CMK (cell line): ENCODE data around the gene POC1A.
"Not testable (repeated sequence)": the region's sequence is repeated elsewhere in the genome, so short reads cannot be mapped to it uniquely, and the experiment has no call there.

Experiments
- DNase-seq: peaks from one replicate; pipeline ENCODE4 v3.0.0-alpha.2; 2010; ENCODE audit warnings: low read depth

The POC1A gene

GRCh38 chr3:52046186-52046901 is 107.9 kb downstream of the POC1A start:
- DNase-seq, result no peak

GRCh38 chr3:52044869-52045619 is 109.2 kb downstream of the POC1A start:
- DNase-seq, result no peak

DNA sequence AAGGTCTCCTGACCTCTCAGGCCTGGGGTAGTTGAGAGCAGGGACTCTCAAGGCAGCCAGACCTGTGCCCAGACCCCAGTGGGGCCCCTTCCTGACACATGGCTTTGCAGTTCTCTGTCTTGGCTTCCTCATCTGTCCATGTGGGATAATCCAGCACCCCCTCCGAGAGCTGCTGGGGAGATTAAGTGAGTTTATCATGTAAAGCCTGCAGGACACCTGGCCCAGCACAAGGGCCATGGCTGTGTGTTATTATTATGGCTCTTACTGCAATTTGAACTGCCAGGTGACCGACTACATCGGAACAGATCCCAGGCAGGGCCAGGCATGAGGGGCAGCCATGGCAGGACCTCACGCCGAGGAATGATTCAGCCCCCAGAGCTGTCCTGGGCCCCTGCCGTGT is 110.5 kb downstream of the POC1A start:
- no peak for DNase-seq

DNA sequence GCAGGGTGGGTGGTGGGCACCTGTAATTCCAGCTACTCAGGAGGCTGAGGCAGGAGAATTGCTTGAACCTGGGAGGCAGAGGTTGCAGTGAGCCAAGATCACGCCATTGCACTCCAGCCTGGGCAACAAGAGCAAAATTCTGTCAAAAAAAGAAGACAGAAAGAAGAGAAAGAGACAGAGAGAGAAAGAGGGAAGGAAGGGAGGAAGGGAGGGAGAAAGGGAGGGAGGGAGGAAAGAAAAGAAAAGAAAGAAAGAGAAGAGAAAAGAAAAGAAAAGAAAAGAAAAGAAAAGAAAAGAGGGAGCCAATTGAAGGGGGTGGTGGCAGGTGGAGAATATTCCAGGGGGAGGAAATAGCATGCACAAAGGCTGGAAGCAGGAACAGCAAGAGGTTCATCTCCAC is 111.2 kb downstream of the POC1A start:
- not testable (repeated sequence) for DNase-seq

GRCh38 chr3:52041118-52041731 is 113.0 kb downstream of the POC1A start:
- DNase-seq, result no peak

DNA sequence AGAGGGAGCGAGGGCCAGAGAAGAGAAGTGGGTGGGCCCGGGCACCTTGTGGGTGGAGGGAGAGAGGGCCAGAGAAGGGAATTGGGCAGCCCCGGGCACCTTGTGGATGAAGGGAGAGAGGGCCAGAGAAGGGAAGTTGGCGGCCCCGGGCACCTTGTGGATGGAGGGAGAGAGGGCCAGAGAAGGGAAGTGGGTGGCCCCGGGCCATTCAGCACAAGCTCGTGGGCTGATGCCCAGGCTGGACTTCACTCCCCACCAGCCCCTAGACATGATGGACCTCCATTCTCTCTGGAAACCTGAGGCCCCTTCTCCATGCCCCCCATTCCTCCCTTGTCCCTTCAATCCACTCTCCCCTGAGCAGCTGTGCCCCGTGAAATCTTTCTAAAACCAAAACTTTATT is 113.6 kb downstream of the POC1A start:
- DNase-seq, result no peak

GRCh38 chr3:52039846-52040245 is 114.4 kb downstream of the POC1A start:
- no peak for DNase-seq

GRCh38 chr3:52039426-52039825 is 114.8 kb downstream of the POC1A start:
- DNase-seq, result no peak

DNA sequence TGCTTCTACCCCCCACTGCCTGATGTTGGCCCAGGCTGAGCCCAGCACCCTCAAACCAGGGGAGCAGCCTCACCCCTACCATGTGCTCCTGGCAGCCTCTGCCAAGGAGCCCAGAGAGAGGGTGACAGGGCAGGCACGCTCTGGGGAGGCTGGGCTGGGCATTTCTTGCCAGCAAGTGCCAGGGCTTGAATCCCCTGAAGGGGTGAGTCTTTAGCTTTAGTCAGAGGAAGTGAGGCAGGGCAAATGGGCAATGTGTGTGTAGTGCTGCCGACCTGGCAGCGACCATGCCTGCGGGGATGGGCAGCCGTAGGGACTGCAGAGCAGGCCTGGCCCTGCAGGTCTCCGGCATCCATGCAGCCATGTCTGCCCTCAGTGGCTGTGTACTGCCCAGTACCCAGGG is 116.0 kb downstream of the POC1A start:
- DNase-seq, result no peak

DNA sequence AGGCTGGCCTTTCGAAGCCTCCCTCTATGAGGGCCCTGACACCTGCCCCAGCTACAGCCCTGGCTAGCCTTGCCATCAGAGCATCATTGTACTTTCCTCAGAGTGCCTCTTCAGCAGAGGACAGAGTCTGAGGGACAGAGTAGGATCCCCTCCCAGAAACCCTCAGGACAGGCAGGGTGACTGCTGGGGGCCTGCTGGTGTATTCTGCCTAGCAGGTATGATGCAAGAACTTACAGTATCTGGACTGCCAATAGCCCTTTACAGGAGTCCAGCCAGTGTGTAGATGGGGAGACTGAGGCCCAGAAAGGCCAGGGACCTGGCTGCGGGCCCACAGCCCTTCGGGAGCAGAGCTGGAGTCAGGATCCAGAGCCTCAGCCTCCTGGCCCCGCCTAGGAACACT is 116.9 kb downstream of the POC1A start:
- DNase-seq, result no peak

DNA sequence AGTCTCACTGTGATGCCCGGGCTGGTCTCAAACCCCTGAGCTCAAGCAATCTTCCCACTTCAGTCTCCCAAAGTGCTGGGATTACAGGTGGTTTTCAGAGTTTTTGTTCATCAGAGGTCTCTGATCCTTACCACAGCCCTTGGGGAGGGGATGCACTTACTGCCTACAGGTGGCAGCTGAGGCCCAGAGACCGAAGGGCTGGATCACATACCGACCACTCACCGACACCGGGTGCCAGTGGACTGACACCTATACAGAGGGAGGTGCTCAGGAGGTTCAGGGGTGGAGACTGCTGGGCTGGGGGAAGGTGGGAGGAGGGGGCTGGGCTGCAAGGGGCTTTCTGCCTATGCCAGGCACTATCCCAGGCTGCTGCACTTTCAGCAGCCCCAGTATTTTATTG is 117.4 kb downstream of the POC1A start:
- DNase-seq, result no peak

GRCh38 chr3:52036222-52036694 is 118.0 kb downstream of the POC1A start:
- no peak for DNase-seq

DNA sequence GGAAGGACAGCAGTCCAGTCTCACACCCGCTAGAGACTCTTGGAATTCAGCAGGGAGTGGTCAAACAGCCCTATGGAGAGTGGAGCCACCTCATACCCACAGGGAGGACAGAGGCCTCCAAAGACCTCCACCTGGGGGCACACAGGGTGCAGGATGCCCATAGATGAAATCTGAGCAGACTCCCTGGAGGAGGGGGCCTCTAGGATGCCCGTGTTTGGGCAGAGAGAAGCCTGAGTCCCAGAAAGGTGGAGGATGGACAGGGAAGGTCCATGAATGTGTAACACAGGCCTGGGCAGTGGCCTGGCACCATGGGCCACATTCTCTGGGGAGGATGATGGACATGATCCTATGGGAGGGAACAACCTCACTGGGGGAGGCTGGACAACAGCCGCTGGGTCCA is 119.6 kb downstream of the POC1A start:
- DNase-seq, result no peak

GRCh38 chr3:52034212-52034611 is 120.0 kb downstream of the POC1A start:
- no peak for DNase-seq

DNA sequence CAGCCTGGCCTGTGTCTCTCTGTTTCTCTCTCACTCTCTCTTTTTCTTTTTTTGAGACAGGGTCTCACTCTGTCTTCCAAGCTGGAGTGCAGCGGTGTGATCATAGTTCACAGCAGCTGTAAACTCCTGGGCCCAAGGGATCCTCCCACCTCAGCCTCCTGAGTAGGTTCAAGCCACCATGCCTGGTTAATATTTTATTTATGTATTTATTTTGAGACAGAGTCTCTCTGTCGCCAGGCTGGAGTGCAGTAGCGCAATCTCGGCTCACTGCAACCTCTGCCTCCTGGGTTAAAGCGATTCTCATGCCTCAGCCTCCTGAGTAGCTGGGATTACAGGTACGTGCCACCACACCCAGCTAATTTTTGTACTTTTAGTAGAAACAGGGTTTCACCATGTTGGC is 120.5 kb downstream of the POC1A start:
- DNase-seq, result not testable (repeated sequence)

DNA sequence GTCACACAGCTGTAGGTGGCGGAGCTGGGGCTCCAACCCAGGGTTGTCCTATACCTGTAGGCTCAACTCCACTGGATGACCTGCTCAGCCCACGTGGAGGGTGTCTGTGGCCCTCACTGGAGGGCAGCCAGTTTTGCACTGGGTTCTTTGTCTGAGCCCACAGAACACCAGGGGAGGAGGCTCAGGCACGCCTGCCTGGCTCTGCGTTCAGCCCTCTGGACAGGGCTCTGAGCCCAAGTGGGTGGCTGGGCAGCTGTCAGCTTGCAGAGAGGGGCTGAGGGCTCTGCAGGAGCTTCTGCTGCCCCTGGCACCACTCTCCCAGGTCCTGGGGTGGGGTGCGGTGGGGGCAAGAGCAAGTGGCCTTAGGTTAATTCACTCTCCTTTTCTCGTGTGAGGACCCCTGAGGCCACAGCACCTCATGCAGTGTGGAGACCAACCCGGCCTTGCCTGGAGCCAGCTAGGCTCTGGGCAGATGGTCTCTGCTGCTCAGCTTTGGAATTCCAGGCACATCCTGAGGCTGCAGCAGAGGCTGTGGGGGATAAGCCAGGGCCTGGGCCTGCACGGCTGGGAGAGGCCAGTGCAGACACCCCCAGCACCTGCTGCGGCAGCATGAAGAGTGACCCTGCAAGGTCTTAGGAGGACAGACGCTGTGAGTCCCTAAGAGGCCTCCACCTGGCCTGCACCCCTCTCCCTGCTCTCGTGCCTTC is 121.4 kb downstream of the POC1A start:
- no peak for DNase-seq

DNA sequence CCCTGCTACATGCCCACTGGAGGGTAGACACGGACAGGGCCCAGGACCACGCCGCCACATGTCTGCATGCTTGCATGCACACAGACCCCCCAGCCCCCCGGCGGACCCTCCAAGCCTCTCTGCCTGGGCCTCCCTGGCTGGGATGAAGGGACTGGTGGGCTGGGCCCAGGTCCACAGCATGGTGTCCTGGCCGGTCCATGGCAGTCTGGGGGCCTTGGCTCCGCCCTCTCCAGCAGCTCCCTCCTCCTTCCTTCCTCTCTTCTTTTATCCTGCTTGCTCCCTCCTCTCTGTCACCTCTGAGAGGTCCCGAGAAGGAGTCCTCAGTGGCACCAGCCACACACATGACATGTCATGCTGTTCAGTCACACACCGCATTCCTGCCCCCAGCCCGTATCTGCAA is 122.3 kb downstream of the POC1A start:
- DNase-seq, result no peak

DNA sequence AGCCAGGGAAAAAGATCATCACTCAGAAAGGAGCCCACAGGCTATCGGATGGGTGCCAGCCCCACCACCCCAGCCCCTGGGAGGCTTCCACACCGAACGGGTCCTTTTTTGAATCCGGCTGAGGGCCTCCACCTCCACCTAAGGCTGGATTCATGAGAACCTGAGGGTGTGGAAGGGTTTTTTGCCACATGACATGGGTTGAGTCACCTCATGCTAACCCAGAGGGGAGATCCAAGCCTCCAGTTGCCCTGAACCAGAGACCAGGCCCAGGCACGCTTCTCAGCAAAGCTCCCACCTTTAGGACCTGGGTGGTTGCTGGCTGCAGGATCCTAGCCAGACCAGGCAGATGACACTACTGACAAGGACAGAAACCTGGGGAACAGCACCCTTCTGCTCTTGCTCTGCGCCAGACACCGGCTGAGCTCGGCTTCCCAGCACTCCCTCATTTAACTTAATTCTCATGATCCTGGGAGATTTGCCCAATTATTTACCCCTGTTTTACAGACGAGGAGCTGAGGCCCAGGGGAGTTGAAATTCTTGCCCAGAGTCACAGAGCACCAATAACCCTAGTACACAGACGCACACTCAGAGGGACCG is 123.4 kb downstream of the POC1A start:
- DNase-seq, result no peak

- DNase-seq, result no peak
Observed at GRCh38 chr3:52029535-52029934, 124.7 kb downstream of the POC1A start.

DNA sequence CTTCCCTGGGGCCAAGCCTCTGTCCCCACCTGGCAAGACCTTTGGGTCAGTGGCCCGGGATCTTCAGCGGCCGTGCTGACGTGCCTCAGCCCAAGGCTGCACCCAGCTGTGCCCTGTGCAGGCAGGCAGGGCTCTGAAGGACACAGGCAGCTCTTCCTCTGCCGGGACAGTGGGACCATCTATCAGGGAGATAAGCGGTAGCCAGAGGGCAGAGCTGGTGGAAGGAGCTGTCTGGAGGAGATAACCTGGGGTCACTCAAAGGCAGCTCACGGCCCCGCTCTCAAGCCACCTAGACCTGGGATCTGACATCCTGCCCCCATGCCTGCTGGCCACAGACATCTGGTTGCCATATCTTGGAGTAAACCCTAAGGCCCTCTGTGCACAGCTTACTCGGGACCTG is 125.2 kb downstream of the POC1A start:
- DNase-seq, result no peak

GRCh38 chr3:52028572-52028971 is 125.7 kb downstream of the POC1A start:
- DNase-seq, result no peak

DNA sequence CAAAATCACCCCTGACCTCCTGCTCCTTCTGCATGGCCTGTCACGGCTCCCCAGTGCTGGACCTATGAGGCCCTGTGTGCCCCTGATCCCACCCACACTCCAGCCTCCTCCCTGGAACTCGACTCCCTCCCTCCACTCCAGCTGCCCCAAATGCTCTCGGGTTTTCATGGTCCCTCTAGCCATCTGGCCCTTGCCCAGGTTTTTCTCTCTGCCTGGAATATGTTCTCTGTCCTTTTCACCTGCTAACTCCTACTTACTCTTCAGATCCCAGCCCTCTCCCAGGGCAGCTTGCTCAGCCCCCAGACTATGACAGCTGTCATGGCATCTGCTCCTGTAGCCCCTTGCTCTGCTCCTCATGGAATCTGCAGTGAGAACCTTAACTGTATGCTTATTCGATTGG is 128.2 kb downstream of the POC1A start:
- no peak for DNase-seq
